Panc1 (cell line): ENCODE data around the gene LGR4.

Experiments used
- CTCF ChIP-seq: fragments of 450-650 bp; IDR thresholded peaks from 2 replicates; pipeline ENCODE4 v1.5.1; 2017; ENCODE audit warnings: mild to moderate bottlenecking
- POLR2AphosphoS5 ChIP-seq: IDR thresholded peaks from 2 replicates; pipeline ENCODE4 v1.6.1; 2012; ENCODE audit warnings: mild to moderate bottlenecking, low read depth, low read length, moderate library complexity
- TCF7L2 ChIP-seq: IDR thresholded peaks from 2 replicates; pipeline ENCODE4 v1.6.1; 2011; ENCODE audit warnings: mild to moderate bottlenecking, low read depth, low read length, inconsistent platforms

GRCh38 chr11:27404427-27404826 is 68.2 kb downstream of the LGR4 start:
- TF ChIP-seq CTCF: no peak
- TF ChIP-seq TCF7L2: no peak
- no peak for TF ChIP-seq POLR2AphosphoS5
